BE2C (cell line): Measurements from ENCODE around the gene AP3B1.

Experiments used
- DNase-seq: peaks from one replicate; pipeline ENCODE4 v3.0.0-alpha.2; 2020
- H3K27me3 ChIP-seq: fragments of 250-450 bp; sonication (Bioruptor Pico); 2 replicates; pipeline ENCODE4 v1.5.1; 2020; ENCODE audit warnings: mild to moderate bottlenecking
- H3K36me3 ChIP-seq: fragments of 250-450 bp; sonication (Bioruptor Pico); 2 replicates; pipeline ENCODE4 v1.5.1; 2020; ENCODE audit warnings: mild to moderate bottlenecking
- H3K4me1 ChIP-seq: fragments of 250-450 bp; sonication (Bioruptor Pico); 2 replicates; pipeline ENCODE4 v1.5.1; 2020
- H3K4me3 ChIP-seq: 2 replicates; pipeline ENCODE4 v1.5.1; 2011; ENCODE audit warnings: low read depth, low read length
- H3K9me3 ChIP-seq: fragments of 250-450 bp; sonication (Bioruptor Pico); 2 replicates; pipeline ENCODE4 v1.5.1; 2020
- CTCF ChIP-seq: IDR thresholded peaks from 2 replicates; pipeline ENCODE4 v1.5.1; 2012; ENCODE audit warnings: mild to moderate bottlenecking, low read depth, low read length

Gene AP3B1

DNA sequence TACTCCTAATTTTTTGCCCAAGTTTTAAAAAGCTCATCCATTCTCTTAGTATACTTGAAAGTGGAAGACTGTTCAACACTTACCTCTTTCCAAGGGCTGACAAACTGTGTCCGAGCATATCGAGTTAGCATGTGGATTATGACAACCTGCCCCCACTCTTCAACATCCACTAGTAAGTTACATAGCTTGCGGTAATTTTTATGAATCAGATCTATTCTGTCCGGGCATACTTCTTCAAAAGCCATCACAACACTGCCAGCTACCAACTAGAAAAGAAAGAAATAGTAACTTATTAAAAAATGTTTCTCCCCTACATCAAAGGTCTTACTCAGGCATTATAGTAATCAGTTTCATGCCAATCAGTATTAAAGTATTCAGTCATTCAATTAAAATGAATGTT is 78.5 kb downstream of the AP3B1 start:
- H3K27me3 ChIP-seq: no peaks in the 10 kb centered on the region
- no peaks in the 10 kb centered on the region for H3K9me3 ChIP-seq
- H3K4me1 ChIP-seq: no peaks in the 10 kb centered on the region
- H3K4me3 ChIP-seq: no peak overlapping the region
- peaks cover 2% of the 10 kb centered on the region for H3K36me3 ChIP-seq
- TF ChIP-seq CTCF: no peak
- DNase-seq: no peak

GRCh38 chr5:78215565-78215964 is 78.9 kb downstream of the AP3B1 start:
- Histone ChIP-seq H3K36me3 (no peaks in the 10 kb centered on the region; the same call in 1 of the 2 replicates), H3K4me3 (no peak overlapping the region), H3K27me3 (no peaks in the 10 kb centered on the region), H3K9me3 (no peaks in the 10 kb centered on the region), H3K4me1 (no peaks in the 10 kb centered on the region)
- TF ChIP-seq CTCF: no peak
- DNase-seq: no peak

DNA sequence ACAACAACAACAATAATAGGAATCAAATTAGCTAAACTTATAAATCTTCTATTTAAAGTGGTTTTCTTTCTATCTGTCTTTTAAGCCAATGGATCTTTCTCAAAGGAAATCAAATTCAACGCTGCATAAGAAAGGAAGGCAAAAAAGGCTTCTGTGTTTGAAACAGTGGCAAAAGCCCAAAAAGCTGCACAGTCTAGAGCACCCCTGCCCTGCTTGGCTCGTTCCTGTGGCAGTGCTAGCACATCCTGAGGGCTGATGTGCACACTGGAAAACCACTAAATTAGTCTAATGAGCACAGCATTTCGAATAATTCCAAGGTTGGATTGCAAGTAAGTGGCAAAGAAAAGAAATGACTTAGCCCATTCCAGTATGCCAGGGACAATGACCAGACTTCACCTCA is 80.7 kb downstream of the AP3B1 start:
- no peaks in the 10 kb centered on the region for H3K27me3 ChIP-seq
- no peak for TF ChIP-seq CTCF
- H3K4me1 ChIP-seq: no peaks in the 10 kb centered on the region
- no peaks in the 10 kb centered on the region; the same call in 1 of the 2 replicates for H3K36me3 ChIP-seq
- DNase-seq: no peak
- no peaks in the 10 kb centered on the region for H3K9me3 ChIP-seq
- no peak overlapping the region for H3K4me3 ChIP-seq

DNA sequence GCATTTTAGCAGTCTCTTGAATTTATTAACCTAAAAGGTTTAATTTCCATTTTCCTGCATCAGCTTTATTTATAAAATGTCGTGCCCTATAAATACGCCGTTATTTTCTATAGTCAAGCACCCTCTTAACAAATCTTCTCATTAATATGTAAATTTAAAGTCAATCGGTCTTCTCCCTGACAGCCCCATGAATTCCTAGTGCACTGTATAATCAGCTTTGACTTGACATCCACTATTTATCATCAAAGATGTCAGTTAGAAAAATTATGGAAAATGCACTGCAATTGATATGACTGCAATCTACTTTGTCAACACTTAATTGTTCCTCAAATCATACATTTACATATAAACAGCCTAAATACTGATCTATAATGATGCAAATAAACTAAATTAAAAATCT is 83.4 kb downstream of the AP3B1 start:
- Histone ChIP-seq H3K9me3 (no peaks in the 10 kb centered on the region), H3K4me1 (no peaks in the 10 kb centered on the region), H3K36me3 (no peaks in the 10 kb centered on the region; the same call in 1 of the 2 replicates), H3K4me3 (no peak overlapping the region), H3K27me3 (no peaks in the 10 kb centered on the region)
- no peak for DNase-seq
- no peak for TF ChIP-seq CTCF

DNA sequence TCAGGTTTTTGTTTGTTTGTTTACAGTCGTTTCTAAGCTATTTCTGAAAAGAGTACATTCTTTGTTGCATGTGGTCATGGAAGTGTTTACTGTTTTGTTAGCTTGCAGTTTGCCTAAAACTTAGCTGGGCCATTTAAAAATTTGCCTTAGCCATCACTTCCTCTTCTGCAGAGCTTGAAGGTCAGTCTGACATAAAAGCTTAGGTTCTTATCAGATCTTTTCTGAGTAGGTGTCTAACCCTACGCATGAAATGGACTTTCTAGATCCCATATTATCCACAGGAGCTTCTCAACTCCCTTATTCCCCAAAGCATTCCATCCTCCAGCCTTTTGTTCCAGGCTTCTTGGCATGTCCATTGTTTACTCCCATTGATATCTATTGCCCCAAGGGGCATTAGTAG is 90.3 kb downstream of the AP3B1 start:
- H3K27me3 ChIP-seq: no peaks in the 10 kb centered on the region
- no peaks in the 10 kb centered on the region for H3K36me3 ChIP-seq
- no peak for TF ChIP-seq CTCF
- no peaks in the 10 kb centered on the region for H3K4me1 ChIP-seq
- no peaks in the 10 kb centered on the region for H3K9me3 ChIP-seq
- no peak for DNase-seq
- H3K4me3 ChIP-seq: no peak overlapping the region

DNA sequence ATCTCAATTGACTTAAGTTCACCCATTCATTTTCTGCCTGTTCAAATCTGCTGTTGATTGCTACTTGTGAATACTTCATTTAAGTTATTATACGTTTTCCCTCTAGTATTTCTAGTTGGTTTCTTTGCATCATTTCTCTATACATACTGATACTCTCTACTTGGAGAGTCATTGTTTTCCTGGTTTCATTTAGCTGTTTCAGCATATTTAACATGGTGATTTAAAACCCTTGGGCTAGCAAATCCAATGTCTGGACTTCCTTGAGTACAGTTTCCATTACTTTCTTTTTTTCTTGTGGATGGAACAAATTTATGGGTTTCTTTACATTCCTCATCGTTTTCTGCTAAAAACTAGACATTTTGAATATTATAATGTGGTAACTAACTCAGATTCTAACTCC is 90.7 kb downstream of the AP3B1 start:
- TF ChIP-seq CTCF: no peak
- no peak for DNase-seq
- Histone ChIP-seq H3K36me3 (no peaks in the 10 kb centered on the region), H3K4me3 (no peak overlapping the region), H3K4me1 (no peaks in the 10 kb centered on the region), H3K27me3 (no peaks in the 10 kb centered on the region), H3K9me3 (no peaks in the 10 kb centered on the region)
